Measurements from ENCODE around the gene TAS2R60.
"Not testable (repeated sequence)": the region's sequence is repeated elsewhere in the genome, so short reads cannot be mapped to it uniquely, and the experiment has no call there.

Gene TAS2R60

GRCh38 chr7:143444063-143444782 is 970 bp downstream of the TAS2R60 start:
- DNase-seq, result no peak

- DNase-seq, result no peak
Observed at GRCh38 chr7:143444785-143445184, 1.5 kb downstream of the TAS2R60 start.

GRCh38 chr7:143447466-143447865 is 4.2 kb downstream of the TAS2R60 start:
- DNase-seq, result no peak

- no peak for DNase-seq
Observed at GRCh38 chr7:143448429-143448828, 5.2 kb downstream of the TAS2R60 start.

GRCh38 chr7:143449793-143450192 is 6.5 kb downstream of the TAS2R60 start:
- no peak for DNase-seq

GRCh38 chr7:143451122-143451521 is 7.9 kb downstream of the TAS2R60 start:
- DNase-seq, result no peak

- no peak for DNase-seq
Observed at GRCh38 chr7:143451746-143452145, 8.5 kb downstream of the TAS2R60 start.

GRCh38 chr7:143452495-143452894 is 9.2 kb downstream of the TAS2R60 start:
- no peak for DNase-seq

GRCh38 chr7:143454091-143454680 is 10.9 kb downstream of the TAS2R60 start:
- no peak for DNase-seq

GRCh38 chr7:143455491-143455890 is 12.2 kb downstream of the TAS2R60 start:
- no peak for DNase-seq

GRCh38 chr7:143455942-143456341 is 12.7 kb downstream of the TAS2R60 start:
- DNase-seq, result no peak

- DNase-seq, result no peak
Observed at GRCh38 chr7:143456992-143457793, 13.9 kb downstream of the TAS2R60 start.

GRCh38 chr7:143458263-143458662 is 15.0 kb downstream of the TAS2R60 start:
- DNase-seq, result no peak

- DNase-seq, result no peak
Observed at GRCh38 chr7:143458681-143459080, 15.4 kb downstream of the TAS2R60 start.

GRCh38 chr7:143459359-143459758 is 16.1 kb downstream of the TAS2R60 start:
- no peak for DNase-seq

GRCh38 chr7:143460271-143460979 is 17.2 kb downstream of the TAS2R60 start:
- no peak for DNase-seq

- DNase-seq, result no peak
Observed at GRCh38 chr7:143462045-143462444, 18.8 kb downstream of the TAS2R60 start.

- no peak for DNase-seq
Observed at GRCh38 chr7:143463556-143463955, 20.3 kb downstream of the TAS2R60 start.

- no peak for DNase-seq
Observed at GRCh38 chr7:143463957-143464356, 20.7 kb downstream of the TAS2R60 start.

GRCh38 chr7:143467724-143468123 is 24.5 kb downstream of the TAS2R60 start:
- no peak for DNase-seq

- DNase-seq, result not testable (repeated sequence)
Observed at GRCh38 chr7:143472071-143472689, 28.9 kb downstream of the TAS2R60 start.

GRCh38 chr7:143477501-143478150 is 34.4 kb downstream of the TAS2R60 start, which contains the start of gene TAS2R41:
TSS of gene TAS2R41 (plus strand) at chr7:143477873. CDS start at chr7:143477873, 0 bp downstream.
- no peak for DNase-seq
